HEK293T (cell line): ENCODE measurements around the gene PEAK3.

Experiments used
- CTCF ChIA-PET: fragments of 350-600 bp; formaldehyde crosslinking; extraction: SDS; loops from one replicate; lab custom pipeline; 2021; ENCODE audit warnings: antibody characterized with exemption, inconsistent platforms; lab: Yijun Ruan, JAX
- POLR2A ChIA-PET: fragments of 350-600 bp; formaldehyde crosslinking; extraction: SDS; loops from one replicate; lab custom pipeline; 2020; ENCODE audit warnings: antibody characterized with exemption, inconsistent platforms; lab: Yijun Ruan, JAX
- DNase-seq: peaks from one replicate; pipeline ENCODE4 v3.0.0; 2012; ENCODE audit warnings: mixed read lengths; ENCODE audit errors: extremely low spot score
- ARNT ChIP-seq: fragments of 450-650 bp; IDR thresholded peaks from 2 replicates; pipeline ENCODE4 v1.6.1; 2017; ENCODE audit warnings: mild to moderate bottlenecking
- BHLHE40 ChIP-seq: fragments of 450-650 bp; IDR thresholded peaks from 2 replicates; pipeline ENCODE4 v1.6.1; 2016; ENCODE audit warnings: mild to moderate bottlenecking, moderate library complexity, borderline replicate concordance
- CTBP1 ChIP-seq: fragments of 450-650 bp; IDR thresholded peaks from 2 replicates; pipeline ENCODE4 v1.6.1; 2016; ENCODE audit warnings: borderline replicate concordance
- ELF4 ChIP-seq: fragments of 450-650 bp; IDR thresholded peaks from 2 replicates; pipeline ENCODE4 v1.6.1; 2017; ENCODE audit warnings: antibody characterized with exemption
- FOXA1 ChIP-seq: fragments of 450-650 bp; IDR thresholded peaks from 2 replicates; pipeline ENCODE4 v1.6.1; 2016; ENCODE audit warnings: mild to moderate bottlenecking
- FOXK2 ChIP-seq: fragments of 450-650 bp; IDR thresholded peaks from 2 replicates; pipeline ENCODE4 v1.6.1; 2016; ENCODE audit warnings: mild to moderate bottlenecking
- FOXM1 ChIP-seq: fragments of 450-650 bp; IDR thresholded peaks from 2 replicates; pipeline ENCODE4 v1.6.1; 2017; ENCODE audit warnings: mild to moderate bottlenecking, borderline replicate concordance
- HDGF ChIP-seq: fragments of 450-650 bp; IDR thresholded peaks from 2 replicates; pipeline ENCODE4 v1.6.1; 2017; ENCODE audit warnings: antibody characterized with exemption, borderline replicate concordance
- L3MBTL2 ChIP-seq: fragments of 450-650 bp; conservative IDR thresholded peaks from 2 replicates; pipeline ENCODE4 v1.6.1; 2016; ENCODE audit warnings: mild to moderate bottlenecking
- LEF1 ChIP-seq: fragments of 450-650 bp; IDR thresholded peaks from 2 replicates; pipeline ENCODE4 v1.6.1; 2017; ENCODE audit warnings: mild to moderate bottlenecking, borderline replicate concordance
- NFRKB ChIP-seq: fragments of 450-650 bp; IDR thresholded peaks from 2 replicates; pipeline ENCODE4 v1.6.1; 2016; ENCODE audit warnings: mild to moderate bottlenecking, moderate library complexity
- PKNOX1 ChIP-seq: fragments of 450-650 bp; IDR thresholded peaks from 2 replicates; pipeline ENCODE4 v1.6.1; 2016
- SP1 ChIP-seq: fragments of 450-650 bp; IDR thresholded peaks from 2 replicates; pipeline ENCODE4 v1.6.1; 2017
- SUZ12 ChIP-seq: fragments of 450-650 bp; IDR thresholded peaks from 2 replicates; pipeline ENCODE4 v1.6.1; 2016; ENCODE audit warnings: mild to moderate bottlenecking
- TARDBP ChIP-seq: fragments of 450-650 bp; IDR thresholded peaks from 2 replicates; pipeline ENCODE4 v1.6.1; 2016
- ZNF384 ChIP-seq: fragments of 450-650 bp; IDR thresholded peaks from 2 replicates; pipeline ENCODE4 v1.6.1; 2016

Gene PEAK3

DNA sequence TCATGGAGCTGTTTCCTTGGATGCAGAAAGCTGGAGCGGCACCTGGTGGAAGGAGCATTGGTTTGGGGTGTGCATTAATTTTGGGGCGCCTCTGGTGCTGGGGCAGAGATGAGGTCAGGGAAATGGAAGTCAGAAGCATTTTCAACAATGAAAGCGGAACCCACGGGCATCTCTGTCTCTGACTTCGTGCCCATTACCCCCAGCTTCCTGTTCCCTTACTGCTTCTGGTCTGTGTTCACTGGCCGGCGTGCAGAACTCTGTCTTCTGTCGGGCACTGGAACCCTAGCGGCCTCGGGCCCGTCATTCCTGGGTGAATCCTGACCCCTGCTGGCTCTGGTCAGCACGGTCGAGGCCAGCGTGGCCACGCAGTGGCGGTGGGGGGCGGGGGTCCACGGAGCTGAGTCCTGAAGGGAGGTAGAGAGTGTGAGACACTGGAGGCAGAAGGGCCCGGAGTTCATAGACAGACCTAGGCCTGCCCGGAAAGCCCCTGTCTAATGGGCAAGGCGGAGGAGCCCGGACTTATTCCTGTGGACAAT, 33.9 kb upstream of the PEAK3 start:
- DNase-seq: no peak
- CTCF ChIA-PET: interaction anchor here (0.5 to 1.1 kb wide), 2 partner anchors 14 to 175 kb away, joined by 4 to 5 read pairs; no protein-coding TSS in a partner anchor
- TF ChIP-seq ARNT (no peak), TARDBP (no peak), LEF1 (no peak), NFRKB (no peak), HDGF (no peak), ELF4 (no peak), SUZ12 (no peak), FOXK2 (no peak), SP1 (no peak)
- POLR2A ChIA-PET: interaction anchor here (0.5 to 2.2 kb wide), 3 partner anchors 12 to 273 kb away, joined by 3 to 7 read pairs (median 3); partner anchors contain the start of gene LSM7

DNA sequence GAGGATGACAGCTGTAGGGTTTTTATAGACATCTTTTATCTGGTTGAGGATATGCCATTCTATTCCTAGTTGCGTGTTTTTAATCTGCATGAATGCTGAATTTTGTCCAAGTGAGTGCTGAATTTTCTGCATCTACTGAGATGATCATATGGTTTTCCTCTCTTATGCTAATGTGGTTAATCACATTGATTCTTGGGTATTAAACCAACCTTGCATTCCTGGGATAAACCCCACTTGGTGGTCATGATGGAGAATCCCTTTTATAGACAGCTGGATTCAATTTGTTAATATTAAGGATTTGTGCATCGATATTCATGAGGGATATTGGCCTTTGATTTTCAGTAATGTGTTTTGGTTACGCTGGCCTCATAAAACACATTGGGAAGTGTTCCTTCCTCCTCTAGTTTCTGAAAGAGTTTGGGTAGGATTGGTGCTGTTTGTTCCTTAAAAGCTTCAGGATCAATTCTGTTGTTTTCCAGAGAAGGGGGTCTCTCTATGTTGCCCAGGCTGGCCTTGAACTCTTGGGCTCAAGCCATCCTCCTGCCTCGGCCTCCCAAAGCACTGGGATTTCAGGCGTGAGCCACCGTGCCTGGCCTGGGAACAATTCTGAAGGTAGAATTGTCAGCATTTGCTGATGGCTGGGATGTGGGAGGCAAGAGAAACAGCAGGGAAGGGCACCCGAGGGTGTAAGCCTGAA, 33.3 kb upstream of the PEAK3 start:
- ChIA-PET POLR2A (interaction anchor here (0.5 to 1.2 kb wide), 3 partner anchors 12 to 273 kb away, joined by 3 read pairs; no protein-coding TSS in a partner anchor), CTCF (no interaction called here)

DNA sequence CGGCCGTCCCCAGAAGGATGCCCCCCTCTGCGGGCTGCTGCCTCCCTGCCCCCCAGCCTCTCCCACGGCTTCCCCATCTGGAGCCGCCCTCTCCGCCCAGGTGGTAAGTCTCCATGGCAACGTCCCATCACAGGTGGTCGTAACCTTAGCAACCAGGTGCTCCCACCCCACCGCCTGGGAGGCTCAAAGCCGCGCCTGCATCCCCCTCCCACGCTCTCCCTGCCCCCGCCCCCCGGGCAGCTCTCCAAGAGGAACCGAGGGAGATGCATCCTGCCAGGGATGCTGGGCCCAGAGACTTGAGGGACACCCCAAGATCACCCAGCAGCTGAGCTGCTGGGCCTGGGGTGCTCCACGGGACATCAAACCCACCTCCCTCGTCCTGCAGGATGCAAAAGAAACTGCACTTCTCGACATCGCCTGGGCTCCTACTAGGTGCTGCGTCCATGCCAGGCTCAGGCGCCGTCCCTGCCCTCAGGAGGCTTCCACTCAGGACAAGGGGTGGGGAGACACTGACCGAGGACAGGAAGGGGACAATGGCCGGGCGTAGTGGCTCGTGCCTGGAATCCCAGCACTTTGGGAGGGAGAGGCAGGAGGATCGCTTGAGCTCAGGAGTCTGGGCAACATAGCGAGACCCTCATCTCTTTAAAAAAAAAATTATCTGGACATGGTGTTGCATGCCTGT, 31.0 kb upstream of the PEAK3 start:
- ChIA-PET CTCF (no interaction called here), POLR2A (no interaction called here)
- DNase-seq: no peak
- TF ChIP-seq NFRKB (no peak), LEF1 (no peak), L3MBTL2 (no peak), SUZ12 (no peak)

More for the DNA sequence above, 33.3 kb upstream of the PEAK3 start:
- no peak for TF ChIP-seq FOXA1
- TF ChIP-seq FOXM1: no peak
- no peak for TF ChIP-seq ARNT
- TF ChIP-seq ELF4: no peak
- DNase-seq: no peak

DNA sequence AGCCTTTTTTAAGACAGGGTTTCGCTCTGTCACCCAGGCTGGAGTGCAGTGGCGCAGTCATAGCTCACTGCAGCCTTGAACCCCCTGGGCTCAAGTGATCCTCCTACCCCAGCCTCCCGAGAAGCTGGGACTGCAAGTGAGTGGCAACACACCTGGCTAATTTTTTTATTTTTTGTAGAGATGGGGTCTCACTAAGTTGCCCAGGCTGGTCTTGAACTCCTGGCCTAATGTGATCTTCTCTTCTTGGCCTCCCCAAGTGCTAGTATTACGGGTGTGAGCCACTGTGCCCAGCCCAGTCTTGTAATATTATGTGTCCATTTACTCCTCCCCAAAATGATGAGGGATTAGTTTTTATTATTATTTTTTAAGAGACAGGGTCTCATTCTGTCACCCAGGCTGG, 29.1 kb upstream of the PEAK3 start:
- POLR2A ChIA-PET: no interaction called here
- DNase-seq: no peak
- TF ChIP-seq CTBP1: no peak
- TF ChIP-seq NFRKB: no peak
- TF ChIP-seq FOXA1: no peak
- no peak for TF ChIP-seq SP1
- no peak for TF ChIP-seq ARNT
- no peak for TF ChIP-seq PKNOX1
- no peak for TF ChIP-seq ELF4
- TF ChIP-seq BHLHE40: no peak
- no peak for TF ChIP-seq FOXK2
- TF ChIP-seq SUZ12: no peak
- TF ChIP-seq LEF1: no peak
- TF ChIP-seq L3MBTL2: no peak
- TF ChIP-seq HDGF: no peak
- TF ChIP-seq FOXM1: no peak
- CTCF ChIA-PET: no interaction called here

GRCh38 chr19:2309734-2310362, 27.9 kb upstream of the PEAK3 start:
- POLR2A ChIA-PET: no interaction called here
- TF ChIP-seq L3MBTL2: no peak
- no peak for TF ChIP-seq CTBP1
- TF ChIP-seq SP1: no peak
- TF ChIP-seq FOXA1: no peak
- no peak for TF ChIP-seq LEF1
- no peak for TF ChIP-seq PKNOX1
- TF ChIP-seq ELF4: no peak
- no peak for TF ChIP-seq HDGF
- TF ChIP-seq NFRKB: no peak
- TF ChIP-seq FOXK2: no peak
- no peak for TF ChIP-seq FOXM1
- TF ChIP-seq BHLHE40: no peak
- no peak for TF ChIP-seq ZNF384
- no peak for TF ChIP-seq TARDBP
- TF ChIP-seq ARNT: no peak
- no peak for DNase-seq
- CTCF ChIA-PET: interaction anchor here (0.7 kb wide), 1 partner anchor 57 kb away, joined by 3 read pairs; no protein-coding TSS in a partner anchor

DNA sequence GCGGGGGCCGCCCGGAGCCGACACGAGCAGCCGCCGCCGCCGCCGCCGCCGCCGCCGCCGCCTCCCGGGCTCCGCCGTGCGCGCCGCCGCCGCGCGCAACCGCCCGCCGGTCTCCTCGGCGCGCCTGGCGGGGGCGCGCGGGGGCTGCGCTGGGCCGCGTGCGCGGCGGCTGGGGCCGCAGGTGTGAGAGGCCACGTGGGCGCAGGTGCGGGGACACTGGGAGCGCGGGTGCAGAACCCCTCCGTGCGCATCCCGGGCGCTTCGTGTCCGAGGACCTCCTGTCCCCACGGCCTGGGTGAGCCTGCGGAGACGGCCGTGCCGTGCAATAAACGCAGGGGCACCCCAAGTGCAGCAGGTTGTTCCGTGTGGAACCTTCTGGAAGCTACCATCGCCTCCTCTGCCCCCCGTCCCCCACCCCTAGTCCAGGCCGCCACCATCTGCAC, 26.2 kb upstream of the PEAK3 start, which contains the start of gene LINGO3:
TSS of gene LINGO3 (minus strand) at position 41 of the 443 bp plus-strand sequence. CDS start 16,378 bp downstream, outside the sequence.
- ChIA-PET CTCF (no interaction called here), POLR2A (no interaction called here)
- TF ChIP-seq L3MBTL2: peak; percentile 62; the same call in 1 of the 2 replicates
- no peak for TF ChIP-seq FOXM1
- peak; percentile 44 for DNase-seq
